ENCODE data around the gene CDC14A.

CDC14A gene

DNA sequence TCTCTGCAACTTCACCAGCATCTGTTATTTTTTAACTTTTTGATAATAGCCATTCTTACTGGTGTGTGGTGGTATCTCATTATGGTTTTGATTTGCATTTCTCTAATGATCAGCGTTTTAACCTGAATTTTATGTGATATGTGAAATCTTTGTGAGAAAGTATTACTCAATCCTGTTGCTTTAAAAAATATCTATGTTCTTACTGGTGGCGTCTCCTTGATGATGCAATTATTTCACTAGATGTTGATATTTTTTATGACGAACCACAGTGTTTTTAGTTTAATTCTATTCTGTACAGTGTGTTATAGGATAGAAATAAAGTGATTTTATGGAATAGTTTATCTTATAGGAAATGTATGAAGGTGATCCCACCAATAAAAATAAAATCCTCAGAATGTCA, 130.9 kb downstream of the CDC14A start:
- no peak for TF ChIP-seq SP1 (IDR thresholded peaks at IDR 0.05)
- no peak for TF ChIP-seq NFRKB (IDR thresholded peaks at IDR 0.05)
- no peak for TF ChIP-seq FOXM1 (IDR thresholded peaks at IDR 0.05; ENCODE audit: borderline replicate concordance)
- TF ChIP-seq, protein P1, sequence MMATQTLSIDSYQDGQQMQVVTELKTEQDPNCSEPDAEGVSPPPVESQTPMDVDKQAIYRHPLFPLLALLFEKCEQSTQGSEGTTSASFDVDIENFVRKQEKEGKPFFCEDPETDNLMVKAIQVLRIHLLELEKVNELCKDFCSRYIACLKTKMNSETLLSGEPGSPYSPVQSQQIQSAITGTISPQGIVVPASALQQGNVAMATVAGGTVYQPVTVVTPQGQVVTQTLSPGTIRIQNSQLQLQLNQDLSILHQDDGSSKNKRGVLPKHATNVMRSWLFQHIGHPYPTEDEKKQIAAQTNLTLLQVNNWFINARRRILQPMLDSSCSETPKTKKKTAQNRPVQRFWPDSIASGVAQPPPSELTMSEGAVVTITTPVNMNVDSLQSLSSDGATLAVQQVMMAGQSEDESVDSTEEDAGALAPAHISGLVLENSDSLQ (IDR thresholded peaks at IDR 0.05): no peak
- TF ChIP-seq ZNF384 (IDR thresholded peaks at IDR 0.05): no peak
- DNase-seq (ENCODE audit: extremely low spot score): no peak

DNA sequence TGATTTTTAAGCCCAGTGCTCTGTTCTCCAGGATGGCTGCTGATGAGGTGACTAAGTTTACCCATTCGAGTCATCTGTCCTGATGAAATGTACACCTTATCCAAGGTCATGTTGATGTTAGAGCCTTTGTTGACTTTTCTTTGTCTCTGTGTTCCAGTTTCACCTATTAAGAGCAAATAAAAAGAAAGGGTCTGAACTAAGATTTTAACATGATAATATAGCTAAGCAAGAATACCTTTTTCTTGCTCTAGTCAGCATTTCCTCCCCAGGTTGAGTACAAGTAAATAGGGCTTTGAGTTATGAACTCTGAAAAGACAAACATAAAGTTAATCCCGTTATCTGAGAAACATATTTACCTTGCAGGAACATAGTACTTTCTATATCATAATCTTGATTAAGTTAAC, 133.6 kb downstream of the CDC14A start:
- DNase-seq (ENCODE audit: extremely low spot score): no peak
- no peak for TF ChIP-seq ARNT (IDR thresholded peaks at IDR 0.05)
- ChIA-PET CTCF (interaction anchor here (0.9 to 1.4 kb wide), 2 partner anchors 22 to 58 kb away, joined by 3 to 4 read pairs; no protein-coding TSS in a partner anchor), POLR2A (no interaction called here)

More for the DNA sequence above, 130.9 kb downstream of the CDC14A start:
- ChIA-PET CTCF (no interaction called here), POLR2A (no interaction called here)

DNA sequence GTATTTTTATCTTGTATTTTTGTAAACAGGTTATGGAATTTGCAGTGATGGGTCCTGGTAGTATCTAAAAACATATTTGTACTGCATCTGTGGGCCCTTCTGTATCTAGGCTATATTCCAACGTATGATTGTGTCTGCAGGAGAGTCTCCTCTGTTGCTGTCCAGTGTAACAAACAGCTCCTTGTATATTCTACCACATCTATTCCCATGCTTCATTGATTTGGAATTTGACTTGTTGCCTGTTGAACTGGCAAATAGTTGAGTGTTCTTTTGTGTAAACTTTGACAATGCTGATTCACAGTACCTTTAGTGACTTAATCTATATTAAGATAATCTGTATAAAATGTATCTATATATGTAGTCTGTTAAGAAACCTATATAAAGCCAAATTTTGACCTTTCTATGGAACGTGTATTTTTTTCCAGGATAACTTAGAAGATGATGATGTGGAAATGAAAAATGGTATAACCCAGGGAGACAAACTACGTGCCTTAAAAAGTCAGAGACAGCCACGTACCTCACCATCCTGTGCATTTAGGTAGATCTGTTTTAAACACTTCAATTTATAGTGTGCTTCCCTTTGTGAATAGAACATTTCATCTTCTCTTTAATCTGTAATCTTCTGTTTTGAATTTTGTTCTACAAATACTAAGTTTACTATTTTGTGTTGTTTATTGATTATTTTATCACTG, 142.2 kb downstream of the CDC14A start:
- CTCF ChIA-PET: interaction anchor here (1.6 kb wide), 1 partner anchor 35 kb away, joined by 4 read pairs; no protein-coding TSS in a partner anchor
- POLR2A ChIA-PET: no interaction called here
- TF ChIP-seq NFRKB (IDR thresholded peaks at IDR 0.05): no peak
- no peak for TF ChIP-seq ARNT (IDR thresholded peaks at IDR 0.05)
- TF ChIP-seq HDGF (IDR thresholded peaks at IDR 0.05; ENCODE audit: borderline replicate concordance): no peak
- no peak for TF ChIP-seq SP1 (IDR thresholded peaks at IDR 0.05)
- no peak for TF ChIP-seq TARDBP (IDR thresholded peaks at IDR 0.05)
- TF ChIP-seq ELF4 (IDR thresholded peaks at IDR 0.05): no peak
- no peak for TF ChIP-seq FOXA1 (IDR thresholded peaks at IDR 0.05)
- no peak for TF ChIP-seq SUZ12 (IDR thresholded peaks at IDR 0.05)
- TF ChIP-seq, protein P1 (IDR thresholded peaks at IDR 0.05): no peak
- no peak for TF ChIP-seq L3MBTL2 (conservative IDR thresholded peaks at IDR 0.05)
- no peak for TF ChIP-seq FOXM1 (IDR thresholded peaks at IDR 0.05; ENCODE audit: borderline replicate concordance)
- TF ChIP-seq ZNF384 (IDR thresholded peaks at IDR 0.05): no peak
- TF ChIP-seq CTBP1 (IDR thresholded peaks at IDR 0.05; ENCODE audit: borderline replicate concordance): no peak
- DNase-seq (ENCODE audit: extremely low spot score): no peak

DNA sequence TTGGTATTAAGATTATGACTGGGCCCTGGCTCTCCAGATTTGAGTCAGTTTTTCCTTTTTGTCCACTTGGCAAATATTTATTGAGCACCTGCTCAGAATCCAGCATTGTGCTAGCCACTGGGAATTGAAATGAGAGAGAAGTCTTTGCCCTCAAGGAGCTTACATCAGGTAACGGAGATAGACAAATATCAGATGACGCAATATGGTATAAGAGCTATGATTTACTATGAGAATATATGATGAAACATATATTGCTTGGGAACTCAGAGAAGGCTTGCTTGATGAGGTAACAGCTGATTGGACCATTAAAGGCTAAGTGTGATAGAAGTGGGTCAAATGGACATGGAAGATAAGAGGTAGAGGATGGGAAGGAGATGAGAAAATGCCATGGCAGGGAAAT, 144.6 kb downstream of the CDC14A start:
- no peak for DNase-seq (ENCODE audit: extremely low spot score)
- TF ChIP-seq FOXA1 (IDR thresholded peaks at IDR 0.05): no peak
- no peak for TF ChIP-seq SP1 (IDR thresholded peaks at IDR 0.05)
- no peak for TF ChIP-seq L3MBTL2 (conservative IDR thresholded peaks at IDR 0.05)
- TF ChIP-seq LEF1 (IDR thresholded peaks at IDR 0.05; ENCODE audit: borderline replicate concordance): no peak
- no peak for TF ChIP-seq CTBP1 (IDR thresholded peaks at IDR 0.05; ENCODE audit: borderline replicate concordance)
- TF ChIP-seq, protein P1 (IDR thresholded peaks at IDR 0.05): no peak
- TF ChIP-seq NFRKB (IDR thresholded peaks at IDR 0.05): no peak
- no peak for TF ChIP-seq ZNF384 (IDR thresholded peaks at IDR 0.05)
- TF ChIP-seq HDGF (IDR thresholded peaks at IDR 0.05; ENCODE audit: borderline replicate concordance): no peak
- no peak for TF ChIP-seq FOXM1 (IDR thresholded peaks at IDR 0.05; ENCODE audit: borderline replicate concordance)
- no peak for TF ChIP-seq TARDBP (IDR thresholded peaks at IDR 0.05)
- CTCF ChIA-PET: no interaction called here
- POLR2A ChIA-PET: no interaction called here

DNA sequence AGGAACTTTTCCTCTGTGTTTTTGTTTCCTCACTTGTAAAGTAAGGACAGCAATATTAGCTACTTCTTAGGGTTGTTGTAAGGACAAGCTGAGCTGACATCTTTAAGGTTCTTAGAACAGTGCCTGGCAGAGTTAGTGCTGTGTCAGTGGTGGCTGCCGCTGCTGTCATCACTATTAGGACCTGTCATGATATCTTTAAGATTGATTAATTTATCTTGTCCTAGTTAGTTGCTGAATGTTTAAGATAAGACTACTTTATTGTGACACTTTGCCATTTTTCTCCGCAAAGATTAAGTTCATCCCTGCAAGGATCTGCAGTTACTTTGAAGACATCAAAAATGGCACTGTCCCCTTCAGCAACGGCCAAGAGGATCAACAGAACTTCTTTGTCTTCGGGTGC, 145.5 kb downstream of the CDC14A start:
- TF ChIP-seq FOXM1 (IDR thresholded peaks at IDR 0.05; ENCODE audit: borderline replicate concordance) (no peak), SP1 (IDR thresholded peaks at IDR 0.05) (no peak), TARDBP (IDR thresholded peaks at IDR 0.05) (no peak), BHLHE40 (IDR thresholded peaks at IDR 0.05; ENCODE audit: borderline replicate concordance) (no peak), HDGF (IDR thresholded peaks at IDR 0.05; ENCODE audit: borderline replicate concordance) (no peak), ELF4 (IDR thresholded peaks at IDR 0.05) (no peak)
- CTCF ChIA-PET: no interaction called here
- POLR2A ChIA-PET: no interaction called here
- no peak for DNase-seq (ENCODE audit: extremely low spot score)

DNA sequence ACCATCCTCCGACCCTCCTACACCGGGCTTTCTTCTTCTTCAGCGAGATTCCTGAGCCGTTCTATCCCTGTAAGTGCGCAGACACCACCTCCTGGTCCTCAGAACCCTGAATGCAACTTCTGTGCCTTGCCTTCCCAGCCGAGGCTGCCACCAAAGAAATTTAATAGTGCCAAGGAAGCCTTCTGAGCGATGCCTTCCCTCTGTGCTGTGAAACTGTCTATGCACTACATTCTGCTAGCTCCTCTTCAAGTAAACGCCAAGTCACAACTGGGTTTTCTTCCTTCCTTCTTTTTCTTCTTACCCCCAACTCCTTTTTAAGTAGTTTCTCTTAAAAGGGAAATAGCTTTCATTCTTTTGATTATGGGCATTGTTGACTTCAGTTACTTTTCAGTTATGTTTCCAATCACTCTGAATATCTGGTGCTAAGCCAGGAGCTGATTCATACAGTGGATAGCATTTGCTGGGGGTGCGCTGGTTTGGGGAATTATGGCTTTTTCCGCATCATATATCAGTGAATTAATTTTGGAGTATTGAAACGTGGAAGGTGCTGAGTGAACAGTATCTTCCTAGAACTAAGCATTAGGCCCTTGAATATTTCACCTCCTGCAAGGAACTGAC, 147.0 kb downstream of the CDC14A start:
- CTCF ChIA-PET: no interaction called here

More for the DNA sequence above, 147.0 kb downstream of the CDC14A start:
- no peak for DNase-seq (ENCODE audit: extremely low spot score)
- POLR2A ChIA-PET: no interaction called here
- no peak for TF ChIP-seq FOXK2 (IDR thresholded peaks at IDR 0.05)
- TF ChIP-seq, protein P1 (IDR thresholded peaks at IDR 0.05): no peak
- TF ChIP-seq ELF4 (IDR thresholded peaks at IDR 0.05): no peak
- no peak for TF ChIP-seq LEF1 (IDR thresholded peaks at IDR 0.05; ENCODE audit: borderline replicate concordance)
- no peak for TF ChIP-seq L3MBTL2 (conservative IDR thresholded peaks at IDR 0.05)
- no peak for TF ChIP-seq ARNT (IDR thresholded peaks at IDR 0.05)
- TF ChIP-seq SP1 (IDR thresholded peaks at IDR 0.05): no peak
- TF ChIP-seq BHLHE40 (IDR thresholded peaks at IDR 0.05; ENCODE audit: borderline replicate concordance): no peak
- TF ChIP-seq ZNF384 (IDR thresholded peaks at IDR 0.05): no peak
- TF ChIP-seq FOXM1 (IDR thresholded peaks at IDR 0.05; ENCODE audit: borderline replicate concordance): no peak
- TF ChIP-seq NFRKB (IDR thresholded peaks at IDR 0.05): no peak
- no peak for TF ChIP-seq SUZ12 (IDR thresholded peaks at IDR 0.05)
- TF ChIP-seq HDGF (IDR thresholded peaks at IDR 0.05; ENCODE audit: borderline replicate concordance): no peak
- no peak for TF ChIP-seq TARDBP (IDR thresholded peaks at IDR 0.05)
- no peak for TF ChIP-seq CTBP1 (IDR thresholded peaks at IDR 0.05; ENCODE audit: borderline replicate concordance)
- no peak for TF ChIP-seq FOXA1 (IDR thresholded peaks at IDR 0.05)

Measured in HEK293T (cell line).